Heart left ventricle (tissue), 16 donors: ENCODE measurements around the gene KREMEN1. TPM values are rescaled to one million over a fixed set of nuclear protein-coding genes. Genes with fewer than 3 reads are reported as not detected.

Experiments used
- ATAC-seq, 4 donors: fragments of 200-7000 bp; cut with Tn5 transposase; one replicate each; pipeline ENCODE4 v1.9.1; 2020 to 2022; ENCODE audit warnings: moderate library complexity in 4 of 4, mild to moderate bottlenecking in 3 of 4, moderate number of reproducible peaks in 1 of 4
- DNase-seq, 5 donors: peaks; one replicate each; pipeline ENCODE4 v3.0.0-alpha.2; 2020
- H3K27ac ChIP-seq, 12 donors: fragments of 200-600 bp; sonication (generic) in 4 of 12; one replicate each; pipeline versions ENCODE4 v1.5.0 to v1.8.0; 2016 to 2022; ENCODE audit warnings: mild to moderate bottlenecking in 2 of 12
- H3K27me3 ChIP-seq, 9 donors: fragments of 200-600 bp; sonication (generic) in 2 of 9; one replicate each; pipeline versions ENCODE4 v1.5.1 to v1.8.0; 2016 to 2022; ENCODE audit warnings: mild to moderate bottlenecking in 3 of 9
- H3K36me3 ChIP-seq, 9 donors: fragments of 200-600 bp; sonication (generic) in 2 of 9; one replicate each; pipeline versions ENCODE4 v1.5.0 to v1.8.0; 2018 to 2022; ENCODE audit warnings: mild to moderate bottlenecking in 2 of 9
- H3K4me1 ChIP-seq, 12 donors: fragments of 200-600 bp; sonication (generic) in 4 of 12; one replicate each; pipeline versions ENCODE4 v1.5.0 to v1.8.0; 2016 to 2022; ENCODE audit warnings: mild to moderate bottlenecking in 3 of 12
- H3K4me3 ChIP-seq, 12 donors: fragments of 200-600 bp; sonication (generic) in 4 of 12; one replicate each; pipeline versions ENCODE4 v1.5.0 to v1.8.0; 2017 to 2022; ENCODE audit warnings: mild to moderate bottlenecking in 9 of 12, moderate library complexity in 4 of 12
- H3K9me3 ChIP-seq, 12 donors: fragments of 200-600 bp; sonication (generic) in 4 of 12; one replicate each; pipeline versions ENCODE4 v1.5.0 to v1.8.0; 2016 to 2022; ENCODE audit warnings: mild to moderate bottlenecking in 1 of 12
- POLR2A ChIP-seq, 2 donors: fragments of 450-650 bp; IDR thresholded peaks; one replicate each; pipeline ENCODE4 v1.6.1; 2017; ENCODE audit warnings: antibody characterized with exemption in 2 of 2, mild to moderate bottlenecking in 2 of 2, moderate library complexity in 2 of 2
- WGBS, 4 donors: extraction: QIAGEN DNeasy Blood & Tissue Kit in 2 of 4; methylation state at CpG; one replicate each; pipeline versions ENCODE4 v1.1.5 to v1.1.7; 2013 to 2018; 5-methylcytosine and 5-hydroxymethylcytosine counted together
- intact Hi-C, 10 donors: fragments of 100-400 bp; cut with DNase I; formaldehyde crosslinking; loops; one replicate each; pipeline versions ENCODE4 v1.11.1 to v1.14.2; 2022
- polyA plus RNA-seq, 2 donors: library from polyadenylated mRNA; stranded (reverse); fragments of 200-250 nt; gene quantifications; one replicate each; pipeline ENCODE4 v1.2.3, GENCODE V29; 2013
- total RNA-seq, 9 donors: library from RNA; depleted of rRNA in 2 of 9; stranded (reverse); fragments of >200 nt in 2 of 9; fragmentation: NEBNext Ultra II Directional in 3 of 9; extraction: Animal tissue kit (Norgen Biotek cat#: 25700) in 3 of 9; gene quantifications; one replicate each; pipeline versions ENCODE4 v1.1.0 to v1.2.4, GENCODE V29; 2016 to 2023
- TF ChIP-seq, protein P1 (sequence below), 12 donors: fragments of 200-600 bp; sonication (generic) in 4 of 12; IDR thresholded peaks; one replicate each; pipeline versions ENCODE4 v1.5.0 to v1.8.0; 2018 to 2022; ENCODE audit warnings: antibody characterized with exemption in 12 of 12, mild to moderate bottlenecking in 5 of 12
- donor health status: ischemic (EF 13 %, LVEDD 7.1; RV severe dilation, severe dysfunction).
- donor health status: healthy with polysubstance abuse.
- donor health status: DM: no; HTN: yes; CAD: no.
- donor health status: DM: no; HTN: no; CAD: no.
- donor health status: ischemic (EF 25% LVEDD 6.9; RV normal size, moderate dysfunction).
- donor health status: ischemic (EF 25% LVEDD 5.7; RV mildly dilated, moderate dysfunction).
- donor health status: healthy.
- donor health status: DM: yes; HTN: yes; CAD: no.
- donor health status: ischemic (EF 35%, LVEDD 5.7; RV mildly dilated, moderate dysfunction).
- donor health status: nonischemic (EF 11% LVEDD 7.7; RV severe dilation, severe dysfunction).
- donor health status: DM: yes; HTN: yes; CAD: no.
- donor health status: PGD.
- donor health status: ischemic (EF 29% LVEDD 5.4; RV normal size, mild dysfunction).
- donor health status: nonischemic (EF 23%, LVEDD 6.1; RV moderate dilation, normal function).

KREMEN1 gene
- total and polyA plus RNA-seq, 11 donors: 24.3 to 67.8 (median 36.4) TPM

DNA sequence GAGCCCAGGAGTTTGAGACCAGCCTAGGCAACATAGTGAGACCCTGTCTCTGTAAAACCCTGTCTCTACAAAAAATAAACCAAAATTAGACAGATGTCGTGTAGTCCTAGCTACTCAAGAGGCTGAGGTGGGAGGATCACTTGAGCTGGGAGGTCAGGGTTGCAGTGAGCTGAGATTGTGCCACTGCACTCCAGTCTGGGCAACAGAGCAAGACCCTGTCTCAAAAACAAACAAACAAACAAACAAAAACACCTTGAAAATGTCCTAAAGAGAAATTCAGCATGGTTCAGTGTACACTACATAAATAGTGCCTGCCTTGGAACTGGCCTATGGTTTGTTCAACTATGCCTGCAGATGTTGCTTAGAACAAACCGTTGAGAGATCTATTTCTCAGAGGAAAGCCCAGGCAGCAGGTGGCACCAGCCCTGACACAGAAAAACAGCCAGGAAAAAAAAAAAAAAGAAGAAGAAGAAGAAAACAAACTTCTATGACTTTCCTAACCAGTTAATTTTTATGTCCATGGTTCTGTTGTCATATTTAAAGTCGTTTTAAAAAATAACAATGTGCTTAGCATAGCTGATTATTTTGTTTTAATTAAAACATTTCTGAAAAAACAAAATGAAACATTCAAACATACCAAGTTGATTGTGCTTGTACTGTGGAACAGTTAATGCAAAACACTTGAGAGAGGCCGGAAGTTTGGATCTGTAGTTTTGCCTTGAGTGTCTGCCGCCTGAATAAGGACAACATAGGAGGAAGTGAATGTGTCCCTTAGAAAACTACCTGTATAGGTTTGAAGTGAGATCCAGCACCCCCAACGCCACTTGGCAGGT lies 5.4 kb downstream of the KREMEN1 start:
- intact Hi-C loops: loop anchor here in 5 of 10 donors (10.0 kb wide), 2 partner anchors 77 to 167 kb away; no protein-coding TSS in a partner anchor
- 61 to 73% (median 67%) methylated on average over 6 of the region's 6 CpGs for WGBS, 4 donors
- ATAC-seq: no peak

DNA sequence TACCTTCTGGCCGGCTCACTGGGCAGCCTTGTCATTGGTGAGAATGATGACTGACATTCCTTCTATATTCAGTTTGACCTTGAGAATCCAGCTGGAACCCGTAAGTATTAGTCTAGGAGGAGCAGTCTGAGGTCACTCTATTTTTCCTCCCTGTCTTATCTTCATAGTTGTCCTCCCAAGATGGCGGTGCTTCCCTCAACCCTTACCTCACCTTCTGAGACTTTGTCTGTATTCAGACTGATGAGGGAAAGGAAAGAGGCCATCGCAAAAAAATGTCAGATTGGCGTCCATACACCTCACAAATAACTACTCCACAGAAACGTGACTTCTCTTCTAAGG lies 6.0 kb downstream of the KREMEN1 start:
- ATAC-seq: peak in 3 of 4 donors; percentile 7 to 28 (median 14)
- H3K9me3 ChIP-seq: no peaks in the 10 kb centered on the region
- TF ChIP-seq, protein P1, sequence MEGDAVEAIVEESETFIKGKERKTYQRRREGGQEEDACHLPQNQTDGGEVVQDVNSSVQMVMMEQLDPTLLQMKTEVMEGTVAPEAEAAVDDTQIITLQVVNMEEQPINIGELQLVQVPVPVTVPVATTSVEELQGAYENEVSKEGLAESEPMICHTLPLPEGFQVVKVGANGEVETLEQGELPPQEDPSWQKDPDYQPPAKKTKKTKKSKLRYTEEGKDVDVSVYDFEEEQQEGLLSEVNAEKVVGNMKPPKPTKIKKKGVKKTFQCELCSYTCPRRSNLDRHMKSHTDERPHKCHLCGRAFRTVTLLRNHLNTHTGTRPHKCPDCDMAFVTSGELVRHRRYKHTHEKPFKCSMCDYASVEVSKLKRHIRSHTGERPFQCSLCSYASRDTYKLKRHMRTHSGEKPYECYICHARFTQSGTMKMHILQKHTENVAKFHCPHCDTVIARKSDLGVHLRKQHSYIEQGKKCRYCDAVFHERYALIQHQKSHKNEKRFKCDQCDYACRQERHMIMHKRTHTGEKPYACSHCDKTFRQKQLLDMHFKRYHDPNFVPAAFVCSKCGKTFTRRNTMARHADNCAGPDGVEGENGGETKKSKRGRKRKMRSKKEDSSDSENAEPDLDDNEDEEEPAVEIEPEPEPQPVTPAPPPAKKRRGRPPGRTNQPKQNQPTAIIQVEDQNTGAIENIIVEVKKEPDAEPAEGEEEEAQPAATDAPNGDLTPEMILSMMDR (IDR thresholded peaks at IDR 0.05): no peak
- no peak for TF ChIP-seq POLR2A (IDR thresholded peaks at IDR 0.05)
- 64 to 75% (median 70%) methylated on average over 6 of the region's 6 CpGs for WGBS, 4 donors
- peaks cover 0 to 81% (median 35%) of the 10 kb centered on the region in 12 donors for H3K4me1 ChIP-seq
- DNase-seq: no peak
- no peaks in the 10 kb centered on the region for H3K36me3 ChIP-seq
- intact Hi-C loops: loop anchor here in 5 of 10 donors (10.0 kb wide), 2 partner anchors 76 to 166 kb away; no protein-coding TSS in a partner anchor
- peaks cover 0 to 12% (median 0%) of the 10 kb centered on the region in 9 donors for H3K27me3 ChIP-seq
- peak overlapping the region in 5 of 12 donors; percentile 27 to 61 (median 52) for H3K27ac ChIP-seq
- H3K4me3 ChIP-seq: no peak overlapping the region

More for the DNA sequence above, 5.4 kb downstream of the KREMEN1 start:
- peak overlapping the region in 5 of 12 donors; percentile 27 to 61 (median 52) for H3K27ac ChIP-seq
- no peaks in the 10 kb centered on the region for H3K9me3 ChIP-seq
- DNase-seq: no peak
- H3K36me3 ChIP-seq: no peaks in the 10 kb centered on the region
- TF ChIP-seq, protein P1 (IDR thresholded peaks at IDR 0.05): no peak
- TF ChIP-seq POLR2A (IDR thresholded peaks at IDR 0.05): no peak
- no peak overlapping the region for H3K4me3 ChIP-seq
- H3K27me3 ChIP-seq: peaks cover 0 to 18% (median 0%) of the 10 kb centered on the region in 9 donors
- peaks cover 0 to 81% (median 36%) of the 10 kb centered on the region in 12 donors for H3K4me1 ChIP-seq

DNA sequence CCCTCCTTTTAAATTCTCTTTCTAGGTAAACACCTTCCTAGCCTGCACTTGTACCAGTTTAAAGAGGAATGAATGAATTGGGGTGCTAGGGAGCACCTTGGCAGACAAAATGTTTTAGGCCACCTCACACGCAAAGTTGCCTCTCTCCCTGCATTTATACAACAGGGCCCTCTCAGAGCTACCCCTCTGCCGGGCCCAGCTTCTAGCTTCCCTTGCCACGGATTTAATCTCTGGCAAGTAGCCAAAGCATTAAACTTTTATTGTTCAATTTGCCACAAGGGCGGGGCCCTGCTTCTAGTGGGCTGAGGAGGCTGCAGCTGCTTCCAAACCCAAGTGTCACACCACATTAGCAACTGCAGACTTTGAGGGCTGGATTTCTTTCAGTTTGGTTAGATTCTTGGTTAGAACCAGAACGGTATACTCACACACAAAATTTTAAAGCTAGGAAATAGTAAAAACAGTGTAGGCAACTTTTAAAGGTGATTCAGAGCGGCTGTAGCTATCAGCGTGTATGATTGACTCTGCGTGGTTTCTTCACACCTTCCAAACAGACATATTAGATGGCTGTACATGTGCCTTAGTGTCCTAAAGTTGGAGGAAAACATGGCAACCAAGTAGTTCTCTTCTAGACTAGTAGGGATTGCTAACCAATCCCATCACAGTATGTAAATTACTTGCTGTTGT lies 6.5 kb downstream of the KREMEN1 start:
- WGBS, 4 donors: 67 to 76% (median 72%) methylated on average over 8 of the region's 8 CpGs
- TF ChIP-seq POLR2A (IDR thresholded peaks at IDR 0.05): no peak
- TF ChIP-seq, protein P1 (IDR thresholded peaks at IDR 0.05): no peak
- H3K36me3 ChIP-seq: no peaks in the 10 kb centered on the region
- peak overlapping the region in 5 of 12 donors; percentile 27 to 61 (median 52) for H3K27ac ChIP-seq
- no peak for DNase-seq
- no peak overlapping the region for H3K4me3 ChIP-seq
- intact Hi-C loops: loop anchor here in 5 of 10 donors (10.0 kb wide), 2 partner anchors 75 to 165 kb away; no protein-coding TSS in a partner anchor
- H3K9me3 ChIP-seq: no peaks in the 10 kb centered on the region
- peaks cover 0 to 8% (median 0%) of the 10 kb centered on the region in 9 donors for H3K27me3 ChIP-seq
- peak in 1 of 4 donors; percentile 8 for ATAC-seq
- peaks cover 0 to 81% (median 36%) of the 10 kb centered on the region in 12 donors for H3K4me1 ChIP-seq
